DOHH2 (cell line): ENCODE measurements around the gene WNT7A.

Experiments
- H3F3A ChIP-seq: fragments of 200-600 bp; sonication (generic), shearing (Covaris generic); 2 replicates; pipeline ENCODE4 v1.6.0; 2016; ENCODE audit warnings: antibody characterized with exemption, mild to moderate bottlenecking; ENCODE audit not compliant: control insufficient read depth, insufficient read depth
- H3K27ac ChIP-seq: fragments of 200-600 bp; sonication (generic); 2 replicates; pipeline ENCODE4 v1.5.1; 2014; ENCODE audit warnings: low read depth, mild to moderate bottlenecking, low read length, moderate library complexity
- H3K27me3 ChIP-seq: fragments of 200-600 bp; sonication (generic); 2 replicates; pipeline ENCODE4 v1.6.1; 2014; ENCODE audit warnings: mild to moderate bottlenecking, low read length, mixed read lengths; ENCODE audit not compliant: control insufficient read depth
- H3K36me3 ChIP-seq: fragments of 200-600 bp; sonication (generic); 2 replicates; pipeline ENCODE4 v1.6.1; 2014; ENCODE audit warnings: mild to moderate bottlenecking, low read length, moderate library complexity, mixed read lengths; ENCODE audit not compliant: control insufficient read depth
- H3K4me1 ChIP-seq: fragments of 200-600 bp; sonication (generic); 2 replicates; pipeline ENCODE4 v1.6.1; 2014; ENCODE audit warnings: mild to moderate bottlenecking, low read length, mixed read lengths; ENCODE audit not compliant: control insufficient read depth
- H3K4me2 ChIP-seq: fragments of 200-600 bp; sonication (generic); 2 replicates; pipeline ENCODE4 v1.6.0; 2014; ENCODE audit warnings: mild to moderate bottlenecking, low read length, moderate library complexity
- H3K4me3 ChIP-seq: fragments of 200-600 bp; sonication (generic); 2 replicates; pipeline ENCODE4 v1.5.1; 2014; ENCODE audit warnings: mild to moderate bottlenecking, low read length, mixed read lengths
- H3K79me2 ChIP-seq: fragments of 200-600 bp; sonication (generic); 2 replicates; pipeline ENCODE4 v1.6.1; 2014; ENCODE audit warnings: mild to moderate bottlenecking, low read length, mixed read lengths; ENCODE audit not compliant: control insufficient read depth
- H3K9me2 ChIP-seq: fragments of 200-600 bp; sonication (generic); replicated peaks from 2 replicates; pipeline ENCODE4 v1.6.1; 2014; ENCODE audit warnings: mild to moderate bottlenecking, low read length, mixed read lengths; ENCODE audit not compliant: control insufficient read depth
- H3K9me3 ChIP-seq: fragments of 200-600 bp; sonication (generic); 2 replicates; pipeline ENCODE4 v1.6.1; 2014; ENCODE audit warnings: antibody characterized with exemption, low read length, mixed read lengths; ENCODE audit not compliant: control insufficient read depth, insufficient read depth
- H4K20me1 ChIP-seq: fragments of 200-600 bp; sonication (generic); 2 replicates; pipeline ENCODE4 v1.6.0; 2014; ENCODE audit warnings: low read depth, mild to moderate bottlenecking, antibody characterized with exemption, low read length, moderate library complexity; ENCODE audit not compliant: control insufficient read depth, insufficient read depth
- CTCF ChIP-seq: fragments of 200-600 bp; sonication (generic); IDR thresholded peaks from one replicate; pipeline ENCODE4 v1.5.1; 2014; ENCODE audit warnings: antibody characterized with exemption, mild to moderate bottlenecking, low read depth, low read length; ENCODE audit not compliant: poor library complexity, severe bottlenecking
- EZH2phosphoT487 ChIP-seq: fragments of 200-600 bp; sonication (generic); IDR thresholded peaks from 2 replicates; pipeline ENCODE4 v1.6.1; 2017; ENCODE audit warnings: borderline replicate concordance, mild to moderate bottlenecking, antibody characterized with exemption, low read length, moderate library complexity, mixed read lengths

Gene WNT7A

GRCh38 chr3:13783476-13783875 lies 96.4 kb downstream of the WNT7A start:
- no peaks in the 10 kb centered on the region for H3K4me1 ChIP-seq
- H3K27me3 ChIP-seq = peaks cover 10% of the 10 kb centered on the region; the same call in 1 of the 2 replicates
- no peaks in the 10 kb centered on the region for H3K9me3 ChIP-seq
- H3K4me3 ChIP-seq = no peak overlapping the region
- no peak overlapping the region for H3K27ac ChIP-seq
- no peak overlapping the region for H3K4me2 ChIP-seq
- no peaks in the 10 kb centered on the region for H3K79me2 ChIP-seq
- no peaks in the 10 kb centered on the region for H3F3A ChIP-seq
- no peaks in the 10 kb centered on the region for H3K9me2 ChIP-seq
- no peaks in the 10 kb centered on the region for H3K36me3 ChIP-seq
- H4K20me1 ChIP-seq = no peaks in the 10 kb centered on the region
- TF ChIP-seq EZH2phosphoT487 = no peak
- no peak for TF ChIP-seq CTCF

- H3F3A ChIP-seq = no peaks in the 10 kb centered on the region
Measured at GRCh38 chr3:13782501-13782900, 97.4 kb downstream of the WNT7A start.

GRCh38 chr3:13781417-13781816 lies 98.5 kb downstream of the WNT7A start:
- Histone ChIP-seq H3K4me2 (no peak overlapping the region), H3K27me3 (peaks cover 10% of the 10 kb centered on the region; the same call in 1 of the 2 replicates)

More at GRCh38 chr3:13782501-13782900, 97.4 kb downstream of the WNT7A start:
- Histone ChIP-seq H4K20me1 (no peaks in the 10 kb centered on the region), H3K9me3 (no peaks in the 10 kb centered on the region), H3K4me1 (no peaks in the 10 kb centered on the region), H3K27me3 (peaks cover 10% of the 10 kb centered on the region; the same call in 1 of the 2 replicates), H3K4me2 (no peak overlapping the region), H3K9me2 (no peaks in the 10 kb centered on the region), H3K79me2 (no peaks in the 10 kb centered on the region), H3K36me3 (no peaks in the 10 kb centered on the region), H3K4me3 (no peak overlapping the region), H3K27ac (no peak overlapping the region)
- TF ChIP-seq CTCF (no peak), EZH2phosphoT487 (no peak)

More at GRCh38 chr3:13781417-13781816, 98.5 kb downstream of the WNT7A start:
- no peaks in the 10 kb centered on the region for H4K20me1 ChIP-seq
- H3K9me3 ChIP-seq = no peaks in the 10 kb centered on the region
- H3K79me2 ChIP-seq = no peaks in the 10 kb centered on the region
- no peak for TF ChIP-seq CTCF
- TF ChIP-seq EZH2phosphoT487 = no peak
- no peaks in the 10 kb centered on the region for H3K36me3 ChIP-seq
- H3K27ac ChIP-seq = no peak overlapping the region
- H3K4me1 ChIP-seq = no peaks in the 10 kb centered on the region
- H3K9me2 ChIP-seq = no peaks in the 10 kb centered on the region
- no peaks in the 10 kb centered on the region for H3F3A ChIP-seq
- H3K4me3 ChIP-seq = no peak overlapping the region
